ENCODE results near the gene MFSD2A.
A peak's percentile ranks its signal among the peaks of the same experiment; 100 is the strongest.
"Not testable (repeated sequence)": the region's sequence is repeated elsewhere in the genome, so short reads cannot be mapped to it uniquely, and the experiment has no call there.

Gene MFSD2A

GRCh38 chr1:39940980-39941871, 13.7 kb upstream of the MFSD2A start:
- DNase-seq (ENCODE audit: low read depth) = no peak

DNA sequence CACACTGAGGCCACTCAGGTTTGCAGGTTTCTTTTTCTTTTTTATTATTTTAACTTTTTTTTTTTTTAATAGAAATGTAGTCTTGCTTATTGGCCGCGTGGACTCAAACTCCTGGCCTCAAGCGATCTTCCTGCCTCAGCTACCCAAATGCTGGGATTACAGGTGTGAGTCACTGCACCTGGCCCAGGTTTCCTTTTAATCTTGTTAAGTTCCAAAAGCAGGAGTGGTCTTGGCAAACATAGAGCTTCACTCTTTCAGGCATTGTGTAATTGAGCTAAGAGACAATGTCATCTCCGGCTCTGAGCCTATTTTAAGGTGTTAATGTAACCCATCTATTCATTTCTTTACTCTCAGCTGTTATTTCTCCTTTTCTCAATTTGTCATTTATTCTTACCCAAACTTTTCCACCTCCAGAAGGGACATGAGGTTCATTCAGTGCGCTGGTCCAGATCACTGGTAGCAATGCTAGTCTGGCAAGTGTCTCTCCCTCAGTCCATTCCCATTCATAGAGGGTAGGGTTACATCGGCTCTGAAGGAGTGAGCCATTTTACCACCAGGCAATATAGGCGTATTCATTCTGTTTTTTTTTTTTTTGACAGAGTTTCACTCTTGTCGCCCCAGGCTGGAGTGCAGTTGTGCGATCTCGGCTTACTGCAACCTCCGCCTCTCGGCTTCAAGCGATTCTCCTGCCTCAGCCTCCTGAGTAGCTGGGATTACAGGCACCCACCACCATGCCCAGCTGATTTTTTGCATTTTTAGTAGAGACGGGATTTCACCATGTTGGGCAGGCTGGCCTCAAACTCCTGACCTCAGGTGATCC, 11.3 kb upstream of the MFSD2A start:
- DNase-seq (ENCODE audit: low read depth) = no peak

- DNase-seq (ENCODE audit: low read depth) = no peak
Observed at GRCh38 chr1:39944410-39945112, 10.4 kb upstream of the MFSD2A start.

GRCh38 chr1:39946216-39946615, 8.7 kb upstream of the MFSD2A start:
- no peak for DNase-seq (ENCODE audit: low read depth)

DNA sequence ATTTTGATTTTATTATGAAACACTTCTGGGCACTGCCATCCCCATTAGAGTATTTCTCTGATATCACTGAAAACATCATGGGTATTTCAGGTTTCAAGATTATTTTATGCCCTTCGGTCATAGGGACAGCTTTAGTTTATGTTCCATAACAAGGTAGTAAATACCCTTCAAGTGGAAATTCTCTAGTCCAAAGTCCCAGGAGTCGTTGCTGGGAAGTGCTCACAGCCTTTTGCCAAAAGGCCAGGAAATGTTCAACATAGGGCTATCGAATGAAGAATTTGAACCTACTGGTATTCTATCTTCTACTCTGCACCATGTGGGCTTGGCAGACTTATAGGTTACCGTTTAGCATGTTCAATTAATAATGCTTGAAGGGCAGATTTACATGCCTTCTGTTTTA, 7.7 kb upstream of the MFSD2A start:
- DNase-seq (ENCODE audit: low read depth) = no peak

- DNase-seq (ENCODE audit: low read depth) = no peak
Observed at GRCh38 chr1:39949891-39950290, 5.1 kb upstream of the MFSD2A start.

DNA sequence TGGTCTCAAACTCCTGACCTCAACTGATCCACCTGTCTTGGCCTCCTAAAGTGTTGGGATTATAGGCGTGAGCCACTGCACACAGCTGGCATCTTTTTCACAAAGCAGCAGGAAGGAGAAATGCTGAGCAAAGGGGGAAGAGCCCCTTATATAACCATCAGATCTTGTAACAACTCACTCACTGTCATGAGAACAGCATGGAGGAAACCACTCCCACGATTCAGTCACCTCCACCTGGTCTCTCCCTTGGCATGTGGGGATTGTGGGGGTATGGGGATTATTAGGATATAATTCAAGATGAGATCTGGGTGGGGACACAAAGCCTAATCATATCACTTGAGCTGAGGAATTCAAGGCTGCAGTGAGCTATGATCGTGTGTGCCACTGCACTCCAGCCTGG, 3.0 kb upstream of the MFSD2A start:
- DNase-seq (ENCODE audit: low read depth) = no peak

- no peak for DNase-seq (ENCODE audit: low read depth)
Observed at GRCh38 chr1:39952359-39953110, 2.4 kb upstream of the MFSD2A start.

- no peak for DNase-seq (ENCODE audit: low read depth)
Observed at GRCh38 chr1:39954324-39954869, 548 bp upstream of the MFSD2A start.

GRCh38 chr1:39955547-39956539, 898 bp downstream of the MFSD2A start:
- peak; percentile 18 for DNase-seq (ENCODE audit: low read depth)

DNA sequence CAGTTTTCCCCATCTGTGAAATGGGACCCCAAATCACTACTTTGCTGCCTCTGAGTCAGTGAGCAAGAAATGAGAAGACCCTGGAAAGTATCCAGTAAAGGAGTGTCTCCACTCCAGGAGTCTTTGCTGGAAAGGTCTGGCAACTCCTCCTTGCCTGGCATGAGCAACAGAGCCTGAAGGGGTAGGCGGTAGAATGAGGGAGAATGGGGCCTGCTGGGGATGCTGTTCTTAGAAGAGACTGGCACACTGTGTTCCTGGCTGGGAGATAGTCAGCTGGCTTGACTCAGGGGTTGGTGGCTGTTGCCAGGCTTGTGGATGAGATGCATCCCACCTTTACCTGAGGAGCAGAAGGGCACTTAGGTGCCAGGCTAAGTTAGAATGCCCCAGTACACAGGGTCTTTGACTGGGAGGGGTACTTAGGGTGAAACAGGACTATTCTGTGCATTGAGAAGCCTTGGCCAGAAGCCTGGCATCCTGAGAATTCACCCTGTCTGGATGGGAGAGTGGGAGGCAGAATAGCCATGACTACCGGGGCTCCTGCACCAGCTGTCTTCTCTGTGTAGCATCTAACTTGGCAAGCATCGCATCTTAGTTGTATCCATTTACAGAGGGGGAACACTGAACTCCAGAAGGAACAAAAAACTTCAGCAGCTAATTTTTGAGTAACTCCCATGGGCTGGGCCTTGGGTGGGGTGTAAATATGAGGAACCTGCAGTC, 2.5 kb downstream of the MFSD2A start:
- no peak for DNase-seq (ENCODE audit: low read depth)

GRCh38 chr1:39958403-39959200, 3.7 kb downstream of the MFSD2A start:
- no peak for DNase-seq (ENCODE audit: low read depth)

DNA sequence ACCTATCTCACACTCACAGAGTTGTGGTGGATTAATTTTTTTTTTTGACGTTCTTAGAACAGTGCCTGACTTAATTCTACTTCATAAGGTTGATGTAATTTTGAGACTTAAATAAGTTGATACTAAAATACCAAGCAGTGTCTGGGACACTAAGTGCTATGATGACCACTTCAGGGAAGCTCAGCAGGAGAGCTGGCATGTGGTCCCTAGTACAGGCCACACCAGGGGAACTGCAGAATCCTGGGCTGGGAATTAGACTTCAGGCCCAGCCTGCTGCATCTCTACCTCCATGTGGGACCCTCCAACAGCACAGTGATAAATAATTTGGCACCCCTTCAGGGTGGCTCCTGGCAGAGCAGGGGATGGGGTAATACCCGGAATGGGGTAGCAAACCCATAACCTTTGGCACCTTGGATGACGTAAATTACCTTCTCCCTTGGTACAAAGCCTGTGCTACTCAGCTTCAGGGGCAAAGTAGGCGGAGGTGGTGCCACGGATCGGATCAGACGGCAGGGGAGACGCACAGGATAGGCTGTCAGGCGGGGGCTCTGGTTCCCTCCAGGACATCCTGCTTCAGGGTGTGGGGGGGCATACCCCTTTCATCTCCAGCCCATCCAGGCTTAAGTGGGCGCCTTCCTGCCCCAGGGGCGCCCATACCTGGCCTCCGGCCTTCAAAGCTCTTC, 4.8 kb downstream of the MFSD2A start:
- no peak for DNase-seq (ENCODE audit: low read depth)

- no peak for DNase-seq (ENCODE audit: low read depth)
Observed at GRCh38 chr1:39960431-39960958, 5.5 kb downstream of the MFSD2A start.

GRCh38 chr1:39962450-39962825, 7.5 kb downstream of the MFSD2A start:
- no peak for DNase-seq (ENCODE audit: low read depth)

GRCh38 chr1:39962964-39963363, 8.0 kb downstream of the MFSD2A start:
- DNase-seq (ENCODE audit: low read depth) = not testable (repeated sequence)

DNA sequence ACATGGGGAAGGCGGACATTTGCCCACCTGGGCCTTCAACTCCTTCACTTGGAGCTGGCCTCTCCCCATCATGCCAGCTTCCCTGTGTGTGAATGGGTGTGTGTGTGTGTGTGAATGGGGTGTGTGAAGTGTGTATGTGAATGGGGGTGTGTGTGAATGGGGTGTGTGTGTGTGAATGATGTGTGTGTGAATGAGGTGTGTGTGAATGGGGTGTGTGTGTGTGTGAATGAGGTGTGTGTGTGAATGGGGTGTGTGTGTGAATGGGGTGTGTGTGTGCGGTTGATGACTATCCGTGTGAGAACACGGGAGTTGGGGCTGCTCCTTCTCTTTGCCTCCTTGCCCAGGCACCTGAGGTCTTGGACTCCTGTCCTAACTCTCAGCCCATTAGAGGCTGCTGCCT, 9.6 kb downstream of the MFSD2A start:
- no peak for DNase-seq (ENCODE audit: low read depth)

- DNase-seq (ENCODE audit: low read depth) = no peak
Observed at GRCh38 chr1:39965044-39965443, 10.1 kb downstream of the MFSD2A start.

Measured in T-helper 22 cell (primary cell).